Stomach (tissue), 4 donors: ENCODE data around the gene SDR42E1.

Experiments
- CTCF ChIP-seq, 7 experiments: fragments of 450-650 bp in 4 of 7; fragments of 200-600 bp in 3 of 7; sonication (generic) in 3 of 7; IDR thresholded peaks; one replicate each; pipeline ENCODE4 v1.5.1; 2016 to 2019; ENCODE audit warnings: antibody characterized with exemption in 7 of 7, control low read depth in 2 of 7, mild to moderate bottlenecking in 1 of 7
- POLR2A ChIP-seq, 4 donors: fragments of 450-650 bp; IDR thresholded peaks; one replicate each; pipeline ENCODE4 v1.6.1; 2016; ENCODE audit warnings: antibody characterized with exemption in 4 of 4, control low read depth in 2 of 4, mild to moderate bottlenecking in 1 of 4, moderate library complexity in 1 of 4

DNA sequence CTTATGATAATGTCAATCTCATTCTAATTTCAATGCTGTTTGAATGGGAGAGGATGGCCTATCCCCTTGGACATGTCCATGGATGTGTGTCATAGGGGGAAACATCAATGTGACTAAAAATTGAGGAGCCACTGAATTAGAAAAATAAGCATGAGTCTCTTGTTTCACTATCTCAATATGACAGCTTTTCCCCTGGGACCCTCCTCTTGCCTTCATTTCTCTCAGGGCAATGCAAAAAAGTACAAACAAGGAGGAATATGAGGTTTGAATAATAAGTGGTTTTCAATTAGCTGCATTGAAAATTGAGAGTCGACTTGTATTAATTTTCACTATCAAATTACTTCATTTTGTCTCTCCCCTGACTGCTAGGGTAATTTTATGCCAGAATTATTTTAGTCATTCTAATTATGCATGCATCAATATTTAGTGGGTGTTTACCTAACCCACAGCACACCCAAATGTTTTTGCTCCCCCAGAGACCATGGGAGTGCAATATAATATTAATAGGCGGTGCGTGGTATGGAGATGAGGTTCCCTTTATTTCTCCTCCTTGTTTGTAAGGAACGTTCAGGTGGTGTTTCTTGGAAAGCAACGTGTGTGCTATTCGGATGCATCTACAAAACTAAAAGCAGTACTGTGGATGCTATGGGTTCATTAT lies 6.8 kb upstream of the SDR42E1 start:
- TF ChIP-seq POLR2A (IDR thresholded peaks at IDR 0.05) (no peak), CTCF (IDR thresholded peaks at IDR 0.05) (no peak)
